Non-pigmented ciliary epithelial cell (primary cell): ENCODE data around the gene TAF5L.
"Not testable (repeated sequence)": the region's sequence is repeated elsewhere in the genome, so short reads cannot be mapped to it uniquely, and the experiment has no call there.

ENCODE experiments used
- DNase-seq: peaks from one replicate; pipeline ENCODE4 v3.0.0-alpha.2; 2010; ENCODE audit warnings: low read depth

TAF5L gene

DNA sequence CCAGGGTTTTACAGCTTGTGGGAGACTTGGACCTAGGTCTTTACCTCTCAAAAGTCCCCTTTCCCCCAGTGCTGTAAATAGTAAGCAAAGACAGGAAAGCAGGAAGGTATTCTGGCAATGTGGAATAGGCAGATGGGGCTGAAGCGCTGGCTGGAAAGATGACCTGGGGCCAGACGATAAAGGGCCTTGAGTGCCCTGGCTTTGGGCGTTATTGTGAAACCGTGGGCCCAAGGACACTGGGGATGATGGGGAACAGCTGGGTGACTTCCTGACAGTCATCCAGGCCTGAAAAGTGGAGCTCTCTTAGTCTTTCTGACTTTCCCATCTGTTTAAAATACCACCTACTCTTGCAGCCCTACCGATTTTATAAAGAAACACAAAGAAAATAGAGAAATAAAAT is 16.5 kb upstream of the TAF5L start:
- DNase-seq, result no peak

DNA sequence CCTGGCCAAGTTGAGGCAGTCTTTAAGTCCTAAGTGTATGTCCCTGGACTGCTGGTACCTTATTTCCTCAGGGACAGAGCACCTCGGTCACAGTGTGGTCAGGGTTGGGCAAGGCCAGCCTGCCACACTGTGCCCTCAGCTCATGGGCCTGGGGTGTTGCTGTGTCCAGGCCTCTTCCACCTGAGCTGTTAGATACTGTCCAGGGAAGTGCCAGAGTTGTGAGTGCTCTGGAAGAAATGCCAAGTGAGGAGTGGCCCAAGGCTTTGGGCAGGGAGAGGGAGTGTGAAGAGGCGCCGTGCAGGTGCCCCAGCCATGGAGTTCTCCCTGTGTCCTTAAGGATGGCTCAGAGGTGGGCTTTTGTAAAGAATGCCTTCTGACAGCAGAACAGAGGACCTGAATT is 15.4 kb upstream of the TAF5L start:
- no peak for DNase-seq

DNA sequence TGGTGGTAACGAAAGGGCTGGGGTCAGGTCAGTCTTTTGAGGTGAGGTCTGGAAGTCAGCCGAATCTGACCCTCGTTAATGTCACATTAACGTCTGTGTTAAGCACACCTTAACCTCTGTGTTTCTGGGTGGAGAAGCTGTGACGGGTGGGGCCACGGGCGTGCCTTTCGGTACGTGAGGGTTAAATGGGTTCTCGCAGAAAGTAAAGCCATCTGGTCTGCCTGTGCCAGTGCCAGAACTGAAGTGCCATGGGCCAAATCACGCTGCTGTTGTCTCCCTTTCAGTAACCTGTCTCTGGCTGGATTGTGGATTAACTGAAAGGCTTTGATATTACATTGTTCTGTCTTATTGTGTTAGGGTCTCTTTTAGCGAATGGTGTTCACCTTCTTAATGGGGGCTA is 14.5 kb upstream of the TAF5L start:
- DNase-seq, result no peak

DNA sequence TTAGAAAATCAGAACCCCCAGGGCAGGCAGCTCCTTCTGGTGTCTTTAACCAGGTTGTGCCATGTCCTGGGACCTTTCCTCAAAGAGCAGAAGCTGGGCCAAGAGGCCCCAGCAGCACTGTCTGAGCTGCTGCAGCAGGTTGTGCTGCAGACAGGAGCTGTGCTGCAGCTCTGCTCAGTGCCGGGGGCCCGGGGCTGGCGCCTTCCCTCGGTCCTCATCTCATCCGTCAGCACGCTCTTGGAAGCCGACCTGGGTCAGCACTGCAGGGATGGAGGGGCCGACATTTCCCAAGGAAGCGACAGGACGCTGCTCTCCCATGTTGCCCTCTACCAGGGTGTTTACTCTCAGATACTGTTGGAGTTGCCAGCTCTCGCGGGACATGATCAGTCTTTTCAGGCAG is 11.8 kb upstream of the TAF5L start:
- no peak for DNase-seq

DNA sequence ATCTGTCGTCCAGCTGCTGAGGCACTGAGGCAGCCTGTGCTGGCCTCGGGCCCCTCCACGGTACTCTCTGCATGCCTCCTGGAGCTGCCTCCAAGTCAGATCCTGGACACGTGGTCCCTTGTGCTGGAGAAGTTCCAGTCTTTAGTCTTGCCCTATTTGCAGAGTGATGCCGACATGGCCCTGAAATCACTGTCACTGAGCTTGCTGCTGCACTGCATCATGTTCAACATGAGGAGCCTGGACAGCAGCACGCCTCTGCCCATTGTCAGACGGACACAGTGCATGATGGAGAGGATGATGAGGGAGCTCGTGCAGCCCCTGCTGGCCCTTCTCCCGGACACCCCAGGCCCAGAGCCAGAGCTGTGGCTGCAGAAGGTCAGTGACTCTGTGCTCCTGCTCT is 10.1 kb upstream of the TAF5L start:
- DNase-seq, result no peak

DNA sequence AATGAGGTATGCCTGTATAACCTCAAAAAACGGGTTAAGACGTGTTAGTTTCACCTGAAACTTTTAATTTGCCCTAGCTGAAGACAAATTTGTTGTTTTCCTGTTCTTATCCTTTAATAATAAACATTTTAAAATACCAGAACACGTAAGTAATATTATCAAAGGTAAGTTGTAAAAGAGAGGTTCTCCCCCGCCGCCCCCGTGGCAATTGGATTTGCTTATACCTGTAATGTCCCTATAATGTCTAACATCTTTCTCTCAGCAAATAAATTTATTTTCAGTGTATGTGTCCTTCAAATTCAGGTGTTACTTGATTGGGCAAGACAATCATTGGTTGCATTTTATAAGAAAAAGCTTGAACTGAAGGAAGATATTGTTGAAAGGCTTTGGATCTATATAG is 6.0 kb upstream of the TAF5L start:
- DNase-seq, result no peak

DNA sequence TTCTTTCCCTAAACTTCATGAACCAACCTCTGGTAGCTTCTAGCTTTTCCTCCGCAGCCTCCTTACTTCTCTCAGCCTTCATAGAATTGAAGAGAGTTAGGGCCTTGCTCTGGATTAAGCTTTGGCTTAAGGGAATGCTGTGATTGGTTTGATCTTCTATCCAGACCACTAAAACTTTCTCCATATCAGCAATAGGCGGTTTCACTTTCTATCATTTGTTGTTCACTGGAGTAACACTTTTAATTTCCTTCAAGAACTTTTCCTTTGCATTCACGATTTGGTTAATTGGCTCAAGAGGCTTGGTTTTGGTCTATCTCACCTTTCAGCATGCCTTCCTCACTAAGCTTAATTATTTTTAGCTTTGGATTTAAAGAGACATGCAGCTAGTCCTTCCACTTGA is 5.2 kb upstream of the TAF5L start:
- no peak for DNase-seq

DNA sequence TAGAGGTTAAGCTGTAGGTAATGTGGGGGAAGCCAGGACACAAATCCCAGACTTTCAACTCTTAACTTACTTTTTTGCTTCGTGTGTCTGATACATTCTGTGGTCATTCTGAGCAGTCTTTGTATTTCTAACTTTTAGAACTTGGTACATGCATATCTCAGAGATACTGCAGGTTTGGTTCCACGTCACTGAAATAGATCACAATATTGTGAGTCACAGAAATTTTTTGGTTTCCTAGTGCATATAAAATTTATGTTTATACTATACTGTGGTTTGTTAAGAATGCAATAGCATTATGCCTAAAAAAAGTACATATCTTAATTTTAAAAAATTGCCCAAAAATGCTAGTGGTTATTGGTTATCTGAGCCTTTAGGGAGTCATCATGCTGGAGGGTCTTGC is 3.3 kb upstream of the TAF5L start:
- peak; percentile 58 for DNase-seq

DNA sequence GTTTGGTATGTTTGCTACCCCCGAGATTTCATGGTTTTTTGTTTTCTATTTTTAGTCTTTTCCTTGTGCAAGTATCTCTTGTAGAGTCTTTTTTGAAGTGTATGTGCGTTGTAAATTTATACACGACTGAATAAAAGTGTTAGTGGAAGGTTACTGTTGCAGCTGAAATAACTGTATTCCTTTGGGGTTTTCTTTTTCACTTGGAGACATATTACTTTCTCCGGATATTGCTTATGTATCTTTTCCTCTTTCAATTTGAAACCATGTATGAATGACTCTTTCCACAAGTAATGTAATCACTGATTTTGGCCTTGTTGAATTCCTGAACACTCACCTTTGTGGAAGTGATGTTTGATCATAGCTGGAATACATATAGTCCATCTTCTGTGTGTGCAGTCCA is 1.1 kb upstream of the TAF5L start:
- no peak for DNase-seq

DNA sequence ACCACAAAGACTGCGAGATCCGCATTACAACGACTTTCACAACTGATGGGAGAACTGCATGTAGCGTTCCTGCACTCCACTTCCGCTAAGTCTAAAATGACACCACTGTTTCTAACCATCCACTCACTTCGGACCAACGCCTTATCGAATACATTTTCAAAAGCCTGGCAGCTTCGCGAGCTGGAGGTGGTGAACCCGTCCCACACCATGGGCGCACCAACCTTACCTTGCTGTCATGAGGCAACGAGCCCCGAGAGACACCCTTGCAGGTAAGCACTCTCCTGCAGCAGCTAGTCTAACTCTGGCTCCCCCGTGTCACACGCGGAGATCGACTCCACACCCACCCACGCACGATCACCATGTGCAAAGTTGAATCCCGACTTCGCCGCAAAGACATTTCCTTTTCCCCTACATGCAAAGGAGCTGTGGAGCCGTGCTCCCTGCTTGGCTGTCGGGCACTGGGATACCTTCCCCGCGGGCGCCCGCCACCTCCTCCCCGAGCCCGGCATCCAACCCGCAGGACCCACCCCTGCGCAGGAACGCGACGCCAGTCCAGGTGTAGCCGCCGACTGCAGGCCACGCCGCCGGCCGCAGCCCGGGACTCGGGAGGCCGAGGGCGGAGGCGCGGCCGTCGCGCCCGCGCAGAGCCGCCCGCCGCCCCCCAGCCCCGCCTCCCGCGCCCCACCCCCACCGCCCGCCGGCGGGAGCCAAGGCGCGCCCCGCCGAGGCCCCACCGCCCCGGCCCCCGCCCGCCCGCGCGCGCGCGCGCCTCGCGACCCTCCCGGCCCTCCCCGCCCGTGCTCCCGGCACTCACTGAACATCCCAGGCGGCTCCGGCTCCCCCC is 629 bp downstream of the TAF5L start:
- no peak for DNase-seq

DNA sequence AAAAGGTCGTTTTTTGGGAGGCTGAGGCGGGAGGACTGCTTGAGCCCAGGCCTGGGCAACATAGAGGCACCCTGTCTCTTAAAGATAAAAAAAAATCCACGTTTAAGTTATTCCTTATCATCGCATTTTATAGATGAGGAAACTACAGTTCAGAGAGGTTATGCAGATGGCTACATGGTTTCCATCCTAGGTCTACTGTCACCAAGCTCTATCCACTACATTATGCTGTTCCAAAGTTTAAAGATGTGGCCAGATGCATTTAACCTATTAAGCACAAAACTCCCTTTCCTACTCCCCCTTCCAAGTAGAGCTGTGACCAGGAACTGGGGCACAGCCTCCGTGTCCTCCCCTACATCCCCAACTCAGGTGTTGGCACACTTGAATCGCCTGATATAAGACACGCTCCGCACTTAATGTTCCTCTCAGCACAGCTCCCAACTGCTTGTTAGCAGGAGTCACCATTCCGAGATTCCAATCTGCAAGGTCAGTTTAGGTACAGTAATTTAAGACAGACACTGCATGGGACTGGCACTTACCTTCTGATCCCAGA is 1.3 kb downstream of the TAF5L start:
- no peak for DNase-seq

DNA sequence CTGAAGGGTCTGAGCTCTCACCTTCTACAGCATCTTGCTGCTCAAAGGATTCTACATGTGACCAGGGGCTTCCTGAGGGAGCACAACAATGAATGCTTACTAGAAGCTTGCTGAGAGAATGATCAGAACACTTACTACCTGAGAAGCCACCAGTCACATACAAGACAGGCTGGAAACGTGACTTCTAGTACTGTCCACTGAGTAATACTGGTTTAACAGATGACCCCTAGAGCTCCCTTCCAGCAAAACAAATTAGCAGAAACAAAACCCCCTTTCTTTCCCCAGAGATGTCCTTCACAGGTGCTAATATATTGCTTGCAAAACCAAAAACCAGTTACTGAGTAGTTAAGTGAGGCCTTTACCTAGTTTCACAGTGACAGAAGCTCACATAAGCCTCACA is 2.1 kb downstream of the TAF5L start:
- no peak for DNase-seq

DNA sequence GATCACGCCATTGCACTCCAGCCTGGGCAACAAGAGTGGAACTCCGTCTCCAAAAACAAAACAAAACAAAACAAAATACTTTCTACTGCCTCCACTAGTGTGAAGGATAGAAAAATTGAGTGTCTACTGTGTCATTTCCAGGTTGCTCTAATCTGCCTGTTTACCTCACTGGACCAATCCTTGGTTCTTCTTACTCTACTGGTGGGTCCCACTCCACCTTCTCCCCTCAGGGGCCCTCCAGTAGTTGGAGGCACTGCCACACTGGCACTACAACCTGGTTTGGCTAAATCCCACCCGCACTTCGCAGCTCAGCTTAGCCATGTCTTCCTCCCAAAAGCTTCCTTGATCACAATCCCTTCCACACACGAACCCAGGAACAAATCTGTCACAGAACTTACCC is 2.7 kb downstream of the TAF5L start:
- DNase-seq, result no peak

DNA sequence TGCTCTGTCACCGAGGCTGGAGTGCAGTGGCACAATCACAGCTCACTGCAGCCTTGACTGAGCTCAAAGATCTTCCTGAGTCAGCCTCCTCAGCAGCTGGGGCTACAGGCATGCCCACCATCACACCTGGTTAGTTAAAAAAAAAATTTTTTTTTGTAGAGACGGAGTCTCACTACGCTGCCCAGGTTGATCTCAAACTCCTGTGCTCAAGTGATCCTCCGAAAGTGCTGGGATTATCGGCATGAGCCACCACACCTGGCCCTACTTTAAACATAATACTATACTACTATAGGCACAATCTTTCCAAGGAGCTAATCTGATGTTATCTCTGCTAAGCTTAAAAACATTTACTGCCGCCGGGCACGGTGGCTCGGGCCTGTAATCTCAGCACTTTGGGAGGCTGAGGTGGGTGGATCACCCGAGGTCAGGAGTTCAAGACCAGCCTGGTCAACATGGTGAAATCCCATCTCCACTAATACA is 3.2 kb downstream of the TAF5L start:
- DNase-seq, result not testable (repeated sequence)

DNA sequence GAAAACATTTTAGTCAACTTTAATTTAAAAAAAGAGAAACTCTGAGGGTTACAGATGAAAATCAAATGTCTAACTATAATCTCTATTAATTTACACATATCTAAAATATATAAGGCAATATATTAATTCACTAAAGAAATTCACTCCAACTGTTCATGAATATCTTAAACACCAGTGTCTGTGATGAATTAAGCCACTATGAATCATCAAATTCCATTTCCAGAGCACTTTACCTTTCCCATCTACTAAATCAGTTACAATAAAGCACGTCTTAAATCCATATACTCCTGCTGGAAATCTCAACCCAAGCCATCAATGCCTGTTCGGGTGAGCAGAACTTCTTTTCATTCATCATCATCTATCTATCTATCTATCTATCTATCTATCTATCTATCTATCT is 4.3 kb downstream of the TAF5L start:
- no peak for DNase-seq

DNA sequence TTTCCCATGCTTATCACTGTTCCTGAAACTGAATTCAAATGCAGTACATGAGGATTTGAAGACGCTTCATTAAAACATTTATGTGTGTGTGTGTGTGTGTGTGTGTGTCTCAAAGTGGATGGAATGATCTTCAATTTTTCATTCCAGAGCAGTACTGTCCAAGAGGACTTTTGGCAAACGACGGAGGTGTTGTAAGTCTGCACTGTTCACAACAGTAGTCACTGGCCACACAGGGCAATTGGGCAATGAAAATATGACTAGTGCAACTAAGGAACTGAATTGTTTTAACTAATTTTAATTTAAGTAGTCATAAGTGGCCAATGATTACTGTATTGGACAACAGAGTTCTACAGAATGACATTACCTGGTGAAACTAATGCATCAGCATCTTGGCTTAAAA is 5.0 kb downstream of the TAF5L start:
- DNase-seq, result no peak

DNA sequence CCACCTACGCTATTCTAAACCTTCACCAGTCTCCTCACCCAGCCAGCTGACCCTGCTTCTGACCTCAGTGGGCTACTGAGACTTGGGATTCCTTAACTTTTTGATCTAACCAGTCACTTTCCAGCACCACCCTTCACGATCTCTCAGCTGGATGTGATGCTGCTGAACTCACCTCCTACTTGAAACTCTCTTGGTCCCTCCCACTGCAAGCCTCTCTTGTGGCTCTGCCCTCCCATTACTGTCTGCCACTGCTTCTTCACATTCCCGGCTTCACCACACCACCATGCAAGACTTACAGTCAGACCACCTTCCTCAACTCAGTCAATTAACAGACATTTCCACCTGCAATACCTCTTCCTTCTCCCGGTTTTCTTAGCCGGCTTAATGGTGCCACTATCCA is 6.3 kb downstream of the TAF5L start:
- no peak for DNase-seq

DNA sequence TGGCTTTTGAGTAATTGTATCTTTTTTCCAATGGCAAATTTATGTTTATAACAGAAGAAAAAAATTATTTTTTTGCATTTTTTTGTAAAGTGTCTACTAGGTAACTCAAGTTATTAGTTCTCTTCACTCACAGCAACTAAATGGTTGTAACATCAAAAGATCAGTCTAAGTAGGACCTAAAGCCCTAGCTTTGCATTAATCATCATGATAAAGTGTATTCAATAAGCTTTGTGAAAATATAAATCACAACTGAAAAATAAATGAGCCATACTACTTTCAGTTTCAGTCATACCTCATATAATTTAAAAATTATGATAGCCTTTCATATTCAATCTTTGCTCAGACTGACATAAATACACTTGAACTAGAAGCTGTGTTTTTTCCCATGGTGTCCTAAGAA is 6.9 kb downstream of the TAF5L start:
- DNase-seq, result no peak

DNA sequence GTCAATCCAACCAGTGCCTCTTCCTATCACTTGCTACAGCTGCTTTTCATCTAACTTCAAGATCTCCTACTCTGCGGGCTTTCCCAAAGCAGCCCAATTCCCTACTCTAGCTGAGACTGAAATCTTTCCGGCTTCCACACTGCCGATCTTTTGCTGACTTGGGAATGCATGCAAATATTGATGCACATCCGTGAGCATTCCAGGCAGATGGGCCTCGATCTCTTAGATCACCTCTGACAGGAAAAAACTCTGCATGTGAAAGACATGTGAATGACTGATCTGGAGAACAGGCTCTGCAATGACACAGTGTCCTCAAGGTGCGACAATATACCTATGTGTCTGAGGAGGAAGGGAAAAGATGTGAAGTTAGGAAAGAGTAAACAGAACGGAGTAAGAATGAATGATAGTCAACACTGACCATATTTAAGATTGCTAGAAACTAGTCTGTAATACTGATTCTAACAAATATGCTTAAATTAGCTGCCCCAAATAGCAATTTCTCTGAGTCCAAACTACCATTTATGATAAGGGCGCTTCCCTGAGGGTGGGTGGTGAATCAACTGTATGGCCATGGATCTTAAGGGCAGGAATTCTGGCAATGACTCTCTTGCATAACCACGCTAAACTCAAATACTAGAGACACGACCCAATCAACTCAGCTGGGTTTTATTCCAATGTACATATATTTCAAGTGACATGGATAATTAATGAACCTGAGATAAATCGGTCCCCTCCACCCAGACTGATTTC is 8.4 kb downstream of the TAF5L start:
- no peak for DNase-seq

DNA sequence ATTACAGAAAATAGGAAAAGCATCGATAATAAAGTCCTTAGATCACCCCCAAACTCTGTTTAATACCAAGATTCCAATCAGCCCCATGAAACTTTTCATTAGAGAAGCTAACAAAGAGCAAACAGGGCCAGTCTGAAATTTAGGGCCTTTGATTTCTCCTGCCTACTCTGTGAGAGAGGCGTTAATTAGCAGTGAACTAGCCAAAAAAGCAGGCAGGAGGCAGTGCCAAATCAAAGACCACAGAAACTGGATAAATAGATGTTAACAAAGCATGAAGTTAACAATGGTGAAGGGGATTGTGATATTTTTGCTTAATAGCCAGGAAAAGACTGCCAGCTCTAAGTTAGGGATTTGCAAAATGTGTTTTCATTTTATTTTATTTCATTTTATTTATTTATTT is 11.2 kb downstream of the TAF5L start:
- DNase-seq, result no peak

DNA sequence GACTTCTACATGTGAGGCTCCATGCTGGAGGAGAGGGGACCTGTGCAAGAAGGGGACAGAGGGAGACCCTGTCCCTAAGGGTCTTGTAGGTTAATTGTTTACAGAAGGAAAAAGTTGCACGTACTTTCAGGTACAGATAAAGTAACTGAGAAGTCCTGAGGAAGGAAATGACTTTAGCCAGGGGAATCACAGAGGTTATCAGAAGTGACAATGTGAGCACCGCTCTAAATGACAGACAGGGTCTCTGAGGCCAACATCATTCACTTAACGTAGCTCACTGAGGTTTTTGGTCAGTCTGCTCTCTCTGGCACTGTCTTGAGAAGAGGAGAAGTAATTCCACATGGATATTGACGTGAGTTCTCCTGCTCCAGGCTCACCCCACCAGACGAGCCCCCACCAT is 12.0 kb downstream of the TAF5L start:
- DNase-seq, result no peak

DNA sequence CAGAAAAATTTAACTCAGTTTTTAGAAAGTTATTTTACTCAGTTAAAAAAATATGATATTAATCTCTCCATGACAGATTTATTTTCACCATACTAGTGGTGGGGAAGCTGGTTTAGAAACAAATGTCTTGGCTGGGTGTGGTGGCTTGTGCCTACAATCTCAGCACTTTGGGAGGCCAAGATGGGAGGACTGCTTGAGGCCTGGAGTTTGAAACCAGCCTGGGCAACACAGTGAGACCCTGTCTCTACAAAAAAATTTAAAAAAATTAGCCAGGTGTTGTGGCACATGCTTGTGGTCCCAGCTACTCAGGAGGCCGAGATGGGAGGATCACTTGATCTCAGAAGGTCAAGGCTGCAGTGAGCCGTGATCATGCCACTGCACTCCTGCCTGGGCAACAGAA is 17.3 kb downstream of the TAF5L start:
- DNase-seq, result no peak

DNA sequence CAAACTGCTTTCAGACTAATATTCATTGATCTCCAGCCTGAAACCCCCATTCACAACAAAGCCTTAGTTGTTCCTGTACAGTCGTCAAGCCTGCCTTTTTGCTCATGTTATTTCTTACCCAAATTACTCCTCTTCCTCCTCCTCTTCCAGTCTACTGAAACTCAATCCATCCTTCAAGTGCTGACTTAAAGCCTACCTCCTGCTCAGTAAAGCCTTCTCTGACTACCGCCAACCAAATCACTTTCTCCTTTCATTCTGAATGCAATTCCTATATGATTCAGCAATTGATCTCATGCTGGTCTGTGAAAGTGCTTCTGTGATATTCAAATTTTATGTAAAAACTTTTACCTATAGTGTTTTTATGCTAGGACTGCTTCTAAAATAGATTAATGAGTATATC is 18.6 kb downstream of the TAF5L start:
- DNase-seq, result no peak
